HPDE6-E6E7 (cell line): ENCODE results near the gene GOLGA6D.
"Not testable (repeated sequence)": the region's sequence is repeated elsewhere in the genome, so short reads cannot be mapped to it uniquely, and the experiment has no call there.

Source experiments
- DNase-seq: peaks from one replicate; pipeline ENCODE4 v3.0.0; 2011; ENCODE audit warnings: missing footprints; ENCODE audit errors: extremely low spot score

The GOLGA6D gene, protein sequence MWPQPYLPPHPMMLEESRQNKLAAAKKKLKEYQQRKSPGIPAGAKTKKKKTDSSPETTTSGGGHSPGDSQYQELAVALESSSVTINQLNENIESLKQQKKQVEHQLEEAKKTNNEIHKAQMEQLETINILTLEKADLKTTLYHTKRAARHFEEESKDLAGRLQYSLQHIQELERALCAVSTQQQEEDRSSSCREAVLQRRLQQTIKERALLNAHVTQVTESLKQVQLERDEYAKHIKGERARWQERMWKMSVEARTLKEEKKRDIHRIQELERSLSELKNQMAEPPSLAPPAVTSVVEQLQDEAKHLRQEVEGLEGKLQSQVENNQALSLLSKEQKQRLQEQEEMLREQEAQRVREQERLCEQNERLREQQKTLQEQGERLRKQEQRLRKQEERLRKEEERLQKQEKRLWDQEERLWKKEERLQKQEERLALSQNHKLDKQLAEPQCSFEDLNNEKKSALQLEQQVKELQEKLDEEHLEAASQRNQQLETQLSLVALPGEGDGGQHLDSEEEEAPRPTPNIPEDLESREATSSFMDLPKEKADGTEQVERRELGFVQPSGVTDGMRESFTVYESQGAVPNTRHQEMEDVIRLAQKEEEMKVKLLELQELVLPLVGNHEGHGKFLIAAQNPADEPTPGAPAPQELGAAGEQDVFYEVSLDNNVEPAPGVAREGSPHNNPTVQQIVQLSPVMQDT

DNA sequence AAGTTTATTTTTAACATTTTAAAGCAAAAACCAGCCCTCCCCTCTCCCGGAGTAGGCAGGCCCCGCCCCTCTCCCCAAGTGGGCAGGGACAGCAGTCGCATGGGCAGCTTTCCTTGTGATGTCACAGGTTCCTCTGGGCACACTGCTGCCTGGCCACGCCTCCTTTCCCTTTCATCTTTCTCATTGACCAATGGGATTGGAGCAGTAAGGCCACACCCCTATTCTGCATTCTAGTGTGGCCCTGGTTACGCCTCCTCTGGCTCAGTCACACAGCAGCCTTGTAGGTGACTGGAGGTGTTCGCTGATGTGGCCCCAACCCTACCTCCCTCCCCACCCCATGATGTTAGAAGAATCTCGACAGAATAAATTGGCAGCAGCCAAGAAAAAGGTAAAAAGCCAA lies at the start of gene GOLGA6D:
Gene GOLGA6D (plus strand): TSS at position 264 of the 400 bp plus-strand sequence. CDS start 41 bp downstream, at position 305.
- DNase-seq, result not testable (repeated sequence)

DNA sequence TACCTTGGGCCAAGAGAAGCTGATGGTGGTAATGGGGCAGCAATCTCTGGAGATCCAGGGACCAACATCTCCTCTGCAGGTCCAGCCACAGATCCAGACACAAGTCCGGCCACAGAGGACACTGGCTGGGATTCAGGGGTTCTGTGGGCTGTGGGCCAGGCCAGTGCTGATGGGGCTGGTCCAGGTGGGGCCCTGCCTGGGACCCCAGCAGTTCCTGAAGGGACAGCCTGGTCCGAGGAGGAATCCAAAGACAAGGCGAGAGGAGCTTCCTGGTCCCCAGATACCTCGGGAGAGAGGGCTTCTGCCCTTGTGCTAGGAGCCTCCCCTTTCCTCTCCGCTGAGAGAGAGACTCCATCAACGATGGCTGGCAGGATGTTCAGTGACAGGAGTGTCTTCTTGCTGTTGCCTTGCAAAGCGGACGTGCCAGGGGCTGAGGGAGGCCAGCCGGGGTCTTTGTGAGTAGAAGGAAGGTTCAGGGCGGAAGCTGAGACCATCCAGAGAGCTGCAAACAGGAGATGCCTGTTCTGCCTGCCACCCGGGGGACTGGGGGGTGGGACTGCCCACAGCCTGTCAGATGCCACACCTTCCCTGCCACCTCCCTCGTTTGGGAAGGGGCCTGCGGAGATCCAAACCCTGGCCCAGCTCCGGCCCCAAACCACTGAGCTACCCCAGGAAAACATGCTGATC lies 49.0 kb upstream of the GOLGA6D start:
- no peak for DNase-seq

DNA sequence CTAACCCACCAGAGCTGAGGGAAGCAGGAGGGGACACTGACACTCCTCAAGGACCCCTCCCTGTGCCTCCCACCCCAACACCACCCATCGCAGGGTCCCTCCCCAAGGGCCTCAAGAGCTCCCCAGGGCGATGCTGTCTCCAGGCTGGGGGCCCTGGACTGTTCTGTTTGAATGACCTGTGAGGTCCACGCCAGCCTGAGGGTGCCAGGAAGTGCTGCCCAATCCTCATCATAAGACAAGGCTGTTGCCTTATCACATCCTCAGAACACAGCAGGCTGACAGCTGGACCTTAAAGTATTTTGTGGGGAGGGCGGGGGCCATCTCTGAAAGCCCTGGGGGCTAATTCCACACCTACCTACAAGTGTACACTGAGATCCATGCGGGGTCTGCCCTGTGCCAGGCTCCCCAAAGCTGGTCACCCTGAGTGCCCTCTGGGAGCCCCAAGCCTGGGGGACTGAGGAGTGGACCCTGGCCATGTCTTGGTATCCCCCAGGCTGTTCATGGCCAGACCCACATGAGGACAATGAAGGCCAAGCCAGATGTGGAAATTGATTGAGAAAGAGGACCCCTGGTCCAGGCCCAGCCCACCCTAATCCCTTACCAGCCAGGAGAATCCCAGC lies 48.3 kb upstream of the GOLGA6D start:
- no peak for DNase-seq

DNA sequence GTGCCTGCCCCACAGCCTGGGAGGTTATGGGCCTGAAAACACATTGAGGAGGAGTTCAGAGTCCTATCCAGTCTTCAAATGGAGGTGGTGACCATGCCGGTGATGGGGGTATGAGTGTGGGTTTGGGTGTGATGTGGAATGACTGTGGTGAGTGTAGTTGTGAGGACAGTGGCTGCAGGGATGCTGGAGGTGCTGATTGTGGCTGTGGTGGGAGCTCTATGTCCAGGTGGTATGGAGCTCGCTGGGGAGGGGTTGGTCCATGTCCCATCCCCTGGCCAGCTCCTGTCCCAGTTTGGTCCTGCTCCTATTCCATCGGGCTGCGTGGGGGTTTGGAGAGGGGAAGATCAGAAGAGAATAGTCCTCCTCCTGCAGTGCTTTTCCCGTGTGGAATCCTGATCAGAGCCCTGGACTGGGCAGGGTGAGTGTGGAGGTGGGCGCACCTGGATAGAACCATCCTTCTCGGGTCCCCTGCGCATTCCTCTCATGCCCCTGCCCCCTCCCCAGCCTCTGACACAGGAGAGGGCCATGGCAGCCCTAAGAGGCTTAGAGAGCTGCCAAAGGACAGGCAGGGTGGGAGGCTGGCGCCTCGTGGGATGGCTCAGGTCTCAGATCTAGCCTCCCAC lies 47.5 kb upstream of the GOLGA6D start:
- no peak for DNase-seq

DNA sequence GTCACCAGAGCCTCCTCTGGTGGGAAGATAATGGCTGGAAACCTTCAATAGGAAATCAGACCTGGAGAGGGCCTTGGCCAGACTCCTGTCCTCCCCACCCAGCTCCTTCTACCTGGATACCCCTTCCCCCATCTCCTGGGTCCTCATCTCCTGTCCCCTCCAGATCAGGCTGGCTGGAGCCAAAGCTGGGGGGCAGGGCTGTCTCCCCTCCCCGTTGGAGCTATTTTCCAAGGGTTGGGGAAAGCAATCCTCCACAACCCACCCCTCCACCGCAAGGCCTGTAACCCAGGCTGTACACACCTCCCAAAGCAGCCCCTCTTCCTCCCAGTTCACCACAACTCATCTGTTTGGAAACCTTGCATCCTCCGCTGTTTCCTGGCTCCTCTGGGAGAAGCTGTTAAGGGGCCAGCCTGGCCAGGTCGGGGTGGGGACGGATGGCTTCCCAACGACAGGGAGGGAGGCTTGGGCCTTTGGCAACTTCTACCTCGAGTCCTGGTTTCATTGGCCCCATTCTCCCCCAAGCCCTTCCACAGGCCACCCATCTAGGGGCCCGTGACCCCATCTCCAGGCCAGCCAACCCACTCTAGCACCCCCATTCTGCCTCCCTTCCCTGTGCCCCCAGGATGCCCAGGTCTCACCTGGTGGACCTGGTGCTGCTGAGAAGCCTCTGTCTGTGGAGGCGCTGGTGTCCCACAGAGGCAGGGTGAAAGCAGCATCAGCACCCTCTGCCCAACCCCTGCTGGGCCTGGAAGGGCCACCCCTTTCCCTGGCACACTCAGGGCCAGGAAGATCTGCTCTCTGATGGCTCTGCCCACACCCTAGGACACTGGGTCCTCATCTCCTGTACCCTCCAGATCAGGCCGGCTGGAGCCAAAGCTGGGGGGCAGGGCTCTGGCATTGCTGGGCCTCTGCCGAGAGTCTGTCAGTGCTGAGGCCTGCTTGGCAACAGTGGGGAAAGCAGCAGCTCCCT lies 46.6 kb upstream of the GOLGA6D start:
- no peak for DNase-seq

DNA sequence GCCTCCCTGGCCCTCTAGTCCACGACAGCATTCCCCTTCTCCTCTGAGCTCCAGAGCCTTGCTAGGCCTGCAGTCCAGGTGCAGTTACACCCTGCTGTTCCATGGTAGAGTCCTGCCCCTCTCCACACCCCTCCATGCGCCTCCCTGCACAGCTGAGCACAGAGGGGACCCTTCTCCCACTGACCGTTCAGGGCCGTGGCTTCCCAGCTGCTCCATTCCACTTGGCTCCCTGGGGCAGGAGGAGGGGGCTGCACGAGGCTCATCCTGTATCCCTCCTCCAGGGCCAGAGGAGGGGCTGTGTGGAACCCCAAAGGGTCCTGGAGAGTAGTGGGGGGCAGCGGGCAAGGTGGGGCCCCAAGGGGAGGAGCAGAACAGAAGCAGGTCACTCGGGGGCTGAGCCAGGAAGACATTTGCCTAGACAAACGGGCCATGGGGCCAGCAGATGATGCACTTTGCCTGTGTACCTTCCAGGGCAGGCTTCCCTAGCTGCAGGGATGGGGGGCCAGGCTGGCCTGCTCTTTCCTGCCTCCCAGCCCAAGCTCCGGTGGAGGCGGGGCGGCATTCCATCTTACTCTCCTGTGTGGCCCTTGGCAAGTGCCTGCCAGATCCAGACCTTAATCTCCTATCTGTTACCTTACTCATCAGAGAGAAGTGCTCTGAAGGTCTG lies 45.2 kb upstream of the GOLGA6D start:
- no peak for DNase-seq

DNA sequence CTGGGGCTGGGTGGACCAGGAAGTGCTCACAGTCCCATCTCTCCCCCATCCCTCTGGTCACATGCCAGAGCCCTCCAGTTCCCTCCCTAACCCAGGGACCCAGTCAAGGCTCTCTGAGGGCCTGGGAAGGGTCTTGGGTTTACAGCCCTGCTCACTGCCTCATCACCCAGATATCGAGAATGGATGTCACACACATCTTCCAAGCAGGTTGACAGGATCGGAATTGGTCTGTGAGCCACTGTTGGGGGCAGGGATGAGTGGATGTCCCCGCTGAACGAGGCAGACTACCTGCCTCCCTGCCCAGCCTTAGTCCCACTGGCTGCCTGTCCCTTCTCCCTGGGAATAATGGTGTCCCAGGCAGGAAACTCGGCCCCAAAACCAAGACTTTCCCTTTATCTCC lies 44.5 kb upstream of the GOLGA6D start:
- no peak for DNase-seq

DNA sequence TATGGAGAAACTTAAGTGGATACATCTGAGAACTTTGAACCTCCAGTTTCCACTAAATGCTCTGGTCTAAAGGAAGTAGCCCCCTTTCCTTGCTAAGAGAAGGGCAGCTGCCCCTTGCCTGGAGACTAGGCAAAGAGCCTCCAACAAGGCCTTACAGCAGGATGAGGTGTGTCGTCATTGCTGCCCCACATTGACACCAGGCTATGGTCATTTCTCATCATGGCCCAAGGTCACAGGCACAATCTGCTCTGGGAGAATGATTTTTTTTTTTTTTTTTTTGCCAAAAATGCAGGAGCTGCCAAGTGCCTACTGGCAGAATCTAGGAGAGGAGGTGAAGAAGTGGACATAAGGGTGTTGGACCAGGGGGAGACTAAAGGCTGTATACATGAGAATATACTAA lies 36.9 kb upstream of the GOLGA6D start:
- not testable (repeated sequence) for DNase-seq

DNA sequence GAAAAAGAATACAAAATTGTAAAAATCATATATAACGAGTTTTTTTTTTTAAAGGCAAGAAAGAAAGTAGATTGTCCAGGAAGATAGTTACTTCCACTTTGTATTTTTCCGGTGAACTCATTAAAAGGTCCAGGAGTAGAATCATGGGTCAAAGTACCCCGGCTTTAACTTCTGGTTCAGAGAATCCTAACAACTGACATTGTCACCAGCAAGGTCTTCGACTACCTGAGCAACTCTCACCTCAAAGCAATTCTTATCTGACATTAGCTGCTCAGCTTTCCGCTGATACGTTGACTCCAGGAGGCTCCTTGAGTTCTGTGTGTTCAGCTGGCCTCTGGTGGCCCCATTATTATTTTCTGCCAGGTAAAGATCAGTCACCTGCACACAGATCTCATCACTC lies 33.6 kb upstream of the GOLGA6D start:
- DNase-seq, result not testable (repeated sequence)

DNA sequence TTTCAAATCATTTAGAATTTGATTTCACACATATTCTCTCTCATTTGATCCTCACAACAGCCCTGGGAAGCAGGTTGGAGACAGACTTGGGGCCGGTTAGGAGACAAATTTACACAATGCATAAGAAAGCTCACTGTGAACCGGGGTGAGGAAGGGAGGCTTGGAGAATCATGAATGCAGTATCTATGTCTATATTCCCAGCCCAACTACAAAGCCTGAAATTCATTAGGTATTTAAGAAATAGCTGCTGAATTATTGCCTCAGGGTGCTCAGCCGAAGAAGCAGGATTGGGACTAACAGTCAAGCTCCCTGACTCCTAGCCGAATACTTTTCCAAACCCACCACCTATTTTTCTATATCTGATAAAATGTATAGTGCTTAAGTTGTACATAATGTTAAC lies 32.9 kb upstream of the GOLGA6D start:
- no peak for DNase-seq

DNA sequence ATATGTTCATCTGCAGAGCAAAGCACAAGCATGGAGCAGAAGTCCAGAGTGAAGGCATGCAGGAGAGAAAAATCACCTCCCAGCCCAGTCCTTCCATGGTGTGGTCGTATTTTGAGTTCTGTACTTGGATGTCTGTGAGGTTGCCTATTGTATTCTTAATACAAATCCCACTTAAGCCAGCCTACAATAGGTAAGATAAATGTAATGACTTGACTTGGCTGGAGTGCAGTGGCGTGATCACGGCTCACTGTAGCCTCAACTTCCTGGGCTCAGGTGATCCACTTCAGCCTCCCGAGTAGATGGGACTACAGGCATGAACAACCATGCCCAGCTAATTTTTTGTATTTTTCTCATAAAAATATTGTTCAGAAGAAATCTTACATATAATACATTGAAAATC lies 31.3 kb upstream of the GOLGA6D start:
- not testable (repeated sequence) for DNase-seq

DNA sequence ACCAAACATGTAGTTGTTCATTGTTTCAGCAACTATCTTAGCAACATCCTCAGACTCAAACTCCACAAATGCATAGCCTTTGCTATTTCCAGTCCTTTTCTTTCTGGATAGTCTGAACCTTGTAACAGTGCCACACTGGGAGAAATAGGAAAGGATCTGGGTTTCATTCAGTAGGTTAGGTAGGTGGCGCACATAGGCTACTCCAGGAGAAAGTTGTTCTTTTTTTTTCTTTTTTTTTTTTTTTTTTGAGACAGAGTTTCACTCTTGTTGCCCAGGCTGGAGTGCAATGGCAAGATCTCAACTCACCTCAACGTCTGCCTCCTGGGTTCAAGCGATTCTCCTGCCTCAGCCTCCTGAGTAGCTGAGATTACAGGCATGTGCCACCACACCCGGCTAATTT lies 30.4 kb upstream of the GOLGA6D start:
- not testable (repeated sequence) for DNase-seq

DNA sequence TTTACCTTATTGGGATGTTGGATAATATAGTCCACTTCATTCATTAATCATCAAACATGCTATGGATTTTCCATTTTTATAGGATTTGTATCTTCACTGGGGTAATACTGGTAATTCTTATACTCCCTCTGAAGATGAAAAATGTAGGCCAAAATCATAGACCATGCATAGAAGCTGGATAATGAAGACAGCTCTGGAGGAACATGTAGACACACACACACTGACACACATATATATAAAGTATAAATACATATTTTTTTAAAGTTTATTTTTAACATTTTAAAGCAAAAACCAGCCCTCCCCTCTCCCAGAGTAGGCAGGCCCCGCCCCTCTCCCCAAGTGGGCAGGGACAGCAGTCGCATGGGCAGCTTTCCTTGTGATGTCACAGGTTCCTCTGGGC lies 24.6 kb upstream of the GOLGA6D start, which contains the start of gene GOLGA6C:
Gene GOLGA6C (plus strand): TSS at position 301 of the 400 bp plus-strand sequence. CDS start 265 bp downstream, outside the sequence.
- DNase-seq, result not testable (repeated sequence)

DNA sequence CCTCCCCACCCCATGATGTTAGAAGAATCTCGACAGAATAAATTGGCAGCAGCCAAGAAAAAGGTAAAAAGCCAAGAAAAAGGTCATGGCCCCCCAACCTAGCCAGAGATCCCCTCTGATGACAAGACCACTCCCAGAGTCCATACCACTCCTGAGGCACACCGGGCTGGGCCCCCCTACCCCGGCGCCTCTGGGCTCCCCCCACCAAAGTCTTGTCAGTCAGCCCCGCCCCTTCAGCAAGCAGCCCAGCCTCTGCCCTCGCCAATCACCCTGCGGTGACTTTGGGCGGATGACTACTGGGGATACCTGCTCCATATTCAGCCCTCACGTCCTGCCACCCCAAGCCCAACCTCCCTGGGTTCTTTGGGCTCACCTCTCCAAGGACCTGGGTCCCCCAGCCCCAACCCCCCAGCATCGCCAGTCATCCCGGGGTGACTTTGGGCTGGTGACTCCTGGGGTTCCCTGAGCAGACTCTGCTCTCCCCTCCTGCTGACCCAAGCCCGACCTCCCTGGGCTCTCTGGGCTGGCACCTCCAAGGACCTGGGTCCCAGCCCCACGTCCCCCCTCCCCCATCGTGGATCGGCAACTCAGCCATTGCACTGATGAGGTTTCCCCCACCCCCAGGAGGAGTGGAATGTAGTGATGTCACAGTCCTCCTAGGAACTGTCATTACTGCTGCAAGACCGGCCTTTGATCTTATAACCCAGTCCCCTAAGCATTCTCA lies 23.9 kb upstream of the GOLGA6D start:
- not testable (repeated sequence) for DNase-seq

DNA sequence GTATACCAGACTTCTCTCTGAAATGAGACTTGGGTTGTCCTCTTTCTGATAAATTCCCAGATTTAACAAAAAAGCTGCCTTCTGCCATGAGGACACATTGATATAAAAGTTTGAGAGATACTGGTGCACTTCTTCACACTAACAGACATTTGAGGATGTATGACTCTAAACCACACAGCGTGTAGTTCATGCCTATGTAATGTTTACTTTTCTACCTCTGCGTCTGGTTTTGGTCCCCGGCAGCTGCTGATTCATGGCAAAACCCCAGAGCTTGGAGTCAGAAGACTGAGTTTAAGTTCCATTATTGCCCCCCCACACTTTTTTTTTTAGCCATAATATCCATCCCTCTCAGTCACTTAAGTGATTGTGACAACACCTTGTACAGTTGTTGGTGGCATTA lies 22.8 kb upstream of the GOLGA6D start:
- DNase-seq, result not testable (repeated sequence)

DNA sequence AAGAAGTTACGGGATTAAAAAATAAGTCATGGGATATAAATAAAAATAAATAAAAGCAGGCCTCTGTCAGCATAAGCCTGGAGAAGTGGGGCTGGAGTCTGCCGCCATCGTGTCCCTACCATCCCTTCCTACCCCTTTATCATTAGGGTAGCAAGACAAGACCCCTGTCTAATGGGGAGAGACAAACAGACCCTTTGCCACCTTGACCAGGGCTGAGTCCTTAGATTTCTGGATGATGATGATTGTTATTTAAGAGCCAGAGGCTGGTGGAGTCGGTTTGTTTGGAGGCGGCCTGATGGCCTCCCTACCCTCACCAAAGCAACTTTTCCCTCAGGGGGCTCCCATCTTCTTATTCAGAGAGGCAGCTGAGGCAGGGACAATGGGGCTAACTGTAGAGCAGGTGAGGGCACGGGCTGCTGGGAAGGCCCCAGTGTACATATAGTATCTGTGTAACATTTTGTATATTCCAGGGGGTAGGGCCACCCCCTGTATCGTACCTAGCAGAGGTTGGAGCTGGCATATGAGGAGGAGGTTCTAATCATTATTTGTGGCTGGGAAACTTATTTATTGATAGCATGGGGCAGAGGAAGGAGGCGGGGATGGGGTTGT lies 8.8 kb upstream of the GOLGA6D start:
- DNase-seq, result not testable (repeated sequence)

DNA sequence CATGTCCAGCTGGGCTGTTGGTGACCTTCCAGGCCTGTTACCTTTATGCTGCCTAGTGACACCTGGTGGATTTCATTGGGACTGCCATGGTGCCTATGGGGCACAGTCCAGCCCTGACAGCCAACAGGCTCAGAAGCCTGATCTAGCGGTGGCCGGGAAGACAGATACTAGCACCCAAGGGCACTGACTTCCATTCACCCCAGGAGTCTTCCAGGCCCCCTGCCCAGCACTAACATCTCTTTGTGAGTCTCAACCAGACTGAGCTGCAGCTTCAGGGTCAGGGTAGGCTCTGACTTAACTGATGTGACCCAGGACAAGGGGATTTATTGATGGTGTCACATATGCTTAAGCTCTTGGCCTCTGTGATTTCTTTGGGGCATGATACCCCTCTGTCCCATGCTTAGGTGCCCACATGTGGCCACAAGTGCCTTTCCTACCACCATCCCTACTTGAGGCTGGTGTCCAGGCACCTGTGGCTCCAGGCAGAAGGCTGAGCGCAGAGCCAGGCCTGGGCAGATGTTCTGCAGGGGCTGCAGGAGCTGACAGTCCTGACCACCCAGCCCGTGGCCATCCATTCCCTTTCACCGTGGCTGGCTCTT lies 8.0 kb upstream of the GOLGA6D start:
- not testable (repeated sequence) for DNase-seq

DNA sequence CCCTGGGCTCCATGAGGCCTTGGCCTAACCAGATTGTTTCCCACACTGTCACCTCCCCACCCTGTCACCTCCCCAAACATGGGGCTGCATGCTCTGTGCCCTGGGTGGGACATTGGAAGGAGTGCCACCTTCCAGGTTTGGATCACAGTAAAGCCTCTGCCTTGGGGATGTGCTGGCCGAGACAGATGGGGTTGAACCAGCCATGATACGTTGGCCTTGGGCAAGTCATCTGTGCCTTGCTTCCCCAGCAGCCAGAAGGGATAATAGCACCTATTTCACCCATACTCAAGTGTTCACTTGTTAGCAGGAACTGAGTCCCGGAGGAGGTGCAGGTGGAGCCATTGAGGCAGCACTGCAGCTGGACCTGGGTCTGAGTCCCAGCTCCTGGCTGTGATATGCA lies 7.0 kb upstream of the GOLGA6D start:
- DNase-seq, result not testable (repeated sequence)
